Measurements from ENCODE around the gene CDC42SE2.

CDC42SE2 gene

GRCh38 chr5:131433109-131433508 lies 169.3 kb downstream of the CDC42SE2 start:
- H3K27ac ChIP-seq (ENCODE audit: low read depth, low read length), result no peak overlapping the region
- no peak overlapping the region for H2AFZ ChIP-seq (ENCODE audit: low read length, unreplicated experiment)
- peaks cover 4% of the 10 kb centered on the region; the same call in 1 of the 2 replicates for H3K36me3 ChIP-seq (ENCODE audit: insufficient read depth, low read length)
- H3K27me3 ChIP-seq (ENCODE audit: insufficient read depth, low read length), result no peaks in the 10 kb centered on the region
- no peak overlapping the region for H3K4me3 ChIP-seq (ENCODE audit: low read depth, low read length)
- H3K79me2 ChIP-seq (ENCODE audit: control insufficient read depth, insufficient read depth, low read length, unreplicated experiment), result no peaks in the 10 kb centered on the region
- H3K4me1 ChIP-seq (ENCODE audit: control insufficient read depth, insufficient read depth, low read length, unreplicated experiment), result peaks cover 10% of the 10 kb centered on the region

GRCh38 chr5:131436081-131436480 lies 172.2 kb downstream of the CDC42SE2 start:
- Histone ChIP-seq H3K79me2 (ENCODE audit: control insufficient read depth, insufficient read depth, low read length, unreplicated experiment) (no peaks in the 10 kb centered on the region), H3K4me3 (ENCODE audit: low read depth, low read length) (no peak overlapping the region), H3K36me3 (ENCODE audit: insufficient read depth, low read length) (peaks cover 7% of the 10 kb centered on the region; the same call in 1 of the 2 replicates), H3K4me1 (ENCODE audit: control insufficient read depth, insufficient read depth, low read length, unreplicated experiment) (peaks cover 2% of the 10 kb centered on the region), H3K27me3 (ENCODE audit: insufficient read depth, low read length) (no peaks in the 10 kb centered on the region), H3K27ac (ENCODE audit: low read depth, low read length) (no peak overlapping the region), H2AFZ (ENCODE audit: low read length, unreplicated experiment) (no peak overlapping the region)

GRCh38 chr5:131441184-131441583 lies 177.3 kb downstream of the CDC42SE2 start:
- Histone ChIP-seq H3K27me3 (ENCODE audit: insufficient read depth, low read length) (no peaks in the 10 kb centered on the region), H2AFZ (ENCODE audit: low read length, unreplicated experiment) (no peak overlapping the region), H3K4me3 (ENCODE audit: low read depth, low read length) (no peak overlapping the region), H3K79me2 (ENCODE audit: control insufficient read depth, insufficient read depth, low read length, unreplicated experiment) (no peaks in the 10 kb centered on the region), H3K27ac (ENCODE audit: low read depth, low read length) (no peak overlapping the region), H3K4me1 (ENCODE audit: control insufficient read depth, insufficient read depth, low read length, unreplicated experiment) (no peaks in the 10 kb centered on the region), H3K36me3 (ENCODE audit: insufficient read depth, low read length) (peaks cover 9% of the 10 kb centered on the region)

Measured in ACC112 (cell line).